Keratinocyte (primary cell): ENCODE results near the gene USP33. TPM values are rescaled to one million over a fixed set of nuclear protein-coding genes. Genes with fewer than 3 reads are reported as not detected.
"Not testable (repeated sequence)": the region's sequence is repeated elsewhere in the genome, so short reads cannot be mapped to it uniquely, and the experiment has no call there.

Source experiments
- DNase-seq: peaks from one replicate; pipeline ENCODE4 v3.0.0-alpha.2; 2011; ENCODE audit warnings: low read depth, missing footprints, low spot score
- FAIRE-seq: peaks from 2 replicates; lab custom pipeline; 2011; peaks lifted over from hg19 to GRCh38; lab: Jason Lieb, UNC
- H2AFZ ChIP-seq: 2 replicates; pipeline ENCODE4 v1.6.0; 2012; ENCODE audit warnings: low read length, control low read depth, inconsistent platforms; ENCODE audit not compliant: control insufficient read depth
- H3K27ac ChIP-seq: 2 replicates; pipeline ENCODE4 v1.5.1; 2011; ENCODE audit warnings: low read length; ENCODE audit not compliant: control insufficient read depth, insufficient read depth
- H3K27me3 ChIP-seq: 3 replicates; pipeline ENCODE4 v1.6.0; 2011; ENCODE audit warnings: low read length; ENCODE audit not compliant: control insufficient read depth, insufficient read depth; ENCODE audit errors: extremely low read depth
- H3K36me3 ChIP-seq, 2 experiments: 2 replicates in 1 of 2; 3 replicates in 1 of 2; pipeline ENCODE4 v1.5.1; 2011; ENCODE audit warnings: low read length in 2 of 2, mild to moderate bottlenecking in 1 of 2; ENCODE audit not compliant: control insufficient read depth in 2 of 2, insufficient read depth in 2 of 2; ENCODE audit errors: extremely low read depth in 1 of 2
- H3K4me1 ChIP-seq: 3 replicates; pipeline ENCODE4 v1.5.1; 2011; ENCODE audit warnings: low read length; ENCODE audit not compliant: control insufficient read depth, insufficient read depth; ENCODE audit errors: extremely low read depth
- H3K4me2 ChIP-seq: 3 replicates; pipeline ENCODE4 v1.6.0; 2011; ENCODE audit warnings: low read depth, low read length; ENCODE audit not compliant: control insufficient read depth, insufficient read depth; ENCODE audit errors: extremely low read depth
- H3K4me3 ChIP-seq, 3 experiments: fragments of 200-600 bp in 1 of 3; sonication (generic) in 1 of 3; 2 replicates in 2 of 3; 3 replicates in 1 of 3; pipeline ENCODE4 v1.5.1; 2011 to 2016; ENCODE audit warnings: low read length in 3 of 3, mild to moderate bottlenecking in 3 of 3, control low read depth in 2 of 3, inconsistent platforms in 1 of 3, low read depth in 1 of 3, mixed read lengths in 1 of 3, mixed run types in 1 of 3, moderate library complexity in 1 of 3; ENCODE audit not compliant: control insufficient read depth in 2 of 3, insufficient read depth in 2 of 3; ENCODE audit errors: extremely low read depth in 1 of 3
- H3K79me2 ChIP-seq: 2 replicates; pipeline ENCODE4 v1.6.0; 2012; ENCODE audit warnings: low read length; ENCODE audit not compliant: control insufficient read depth, insufficient read depth
- H3K9ac ChIP-seq: 3 replicates; pipeline ENCODE4 v1.6.0; 2011; ENCODE audit warnings: low read length; ENCODE audit not compliant: control insufficient read depth, insufficient read depth; ENCODE audit errors: extremely low read depth
- H3K9me1 ChIP-seq: 3 replicates; pipeline ENCODE4 v1.6.0; 2011; ENCODE audit warnings: low read length; ENCODE audit not compliant: control insufficient read depth, insufficient read depth; ENCODE audit errors: extremely low read depth
- H3K9me3 ChIP-seq: 2 replicates; pipeline ENCODE4 v1.5.1; 2012; ENCODE audit warnings: low read depth, low read length; ENCODE audit not compliant: control insufficient read depth
- H4K20me1 ChIP-seq: 3 replicates; pipeline ENCODE4 v1.6.0; 2011; ENCODE audit warnings: low read length; ENCODE audit not compliant: control insufficient read depth, insufficient read depth; ENCODE audit errors: extremely low read depth
- CTCF ChIP-seq, 3 experiments: IDR thresholded peaks in 1 of 3; conservative IDR thresholded peaks in 1 of 3; optimal IDR thresholded peaks in 1 of 3; 2 replicates in 2 of 3; 3 replicates in 1 of 3; pipeline versions ENCODE3 to v1.5.1; 2011; ENCODE audit warnings: low read length in 3 of 3, mild to moderate bottlenecking in 3 of 3, moderate library complexity in 2 of 3, control low read depth in 1 of 3, inconsistent platforms in 1 of 3; ENCODE audit not compliant: insufficient read depth in 2 of 3; ENCODE audit errors: extremely low read depth in 1 of 3
- EZH2 ChIP-seq: IDR thresholded peaks from one replicate; pipeline ENCODE4 v1.6.1; 2012; ENCODE audit warnings: inconsistent platforms, mild to moderate bottlenecking, low read length, moderate library complexity
- dilution Hi-C: fragments of 300-500 bp; cut with MboI; formaldehyde crosslinking; loops from one replicate; pipeline ENCODE4 v1.7.0; 2020; ENCODE audit warnings: low sequenced_read_pairs; ENCODE audit not compliant: extremely low pct_ligation_motif_present
- polyA plus RNA-seq, 5 experiments: library from polyadenylated mRNA; depleted of rRNA in 3 of 5; stranded (reverse) in 3 of 5; stranded (forward) in 1 of 5; unstranded in 1 of 5; fragments of >200 nt; gene quantifications; 1 replicate in 1 of 5; 2 replicates in 3 of 5; 3 replicates in 1 of 5; pipeline versions ENCODE4 v1.2.1 to v1.2.3, GENCODE V29; 2011 to 2012; ENCODE audit warnings: missing spikeins in 2 of 5, low read depth in 1 of 5, low replicate concordance in 1 of 5

USP33 gene
- polyA plus RNA-seq, 1 donor (not counting 4 experiments of a cell fraction or from before 2014, with no cell fraction given), result 52.0 TPM

- H3K4me3 ChIP-seq, result no peak overlapping the region
- no peaks in the 10 kb centered on the region for H4K20me1 ChIP-seq
- DNase-seq (no peak), FAIRE-seq (no peak)
- H2AFZ ChIP-seq, result no peak overlapping the region
- dilution Hi-C loops, result no loop called here
- TF ChIP-seq CTCF (optimal IDR thresholded peaks at IDR 0.05 in 1 of 3, IDR thresholded peaks at IDR 0.05 in 1 of 3, conservative IDR thresholded peaks at IDR 0.05 in 1 of 3; ENCODE audit: extremely low read depth in 1 of 3, insufficient read depth in 2 of 3, low read length in 3 of 3) (no peak), EZH2 (no peak)
- H3K79me2 ChIP-seq, result peaks cover 79% of the 10 kb centered on the region
- H3K9me3 ChIP-seq, result no peaks in the 10 kb centered on the region
- H3K9ac ChIP-seq, result no peak overlapping the region
- no peaks in the 10 kb centered on the region for H3K36me3 ChIP-seq
- H3K4me2 ChIP-seq, result no peak overlapping the region
- H3K4me1 ChIP-seq, result peaks cover 10% of the 10 kb centered on the region
- H3K27me3 ChIP-seq, result no peaks in the 10 kb centered on the region
- H3K27ac ChIP-seq, result no peak overlapping the region
- no peaks in the 10 kb centered on the region for H3K9me1 ChIP-seq
Measured at GRCh38 chr1:77756052-77756754, 3.4 kb downstream of the USP33 start.

- H3K27me3 ChIP-seq, DNase-seq, H3K9ac ChIP-seq, H3K4me3 ChIP-seq, H3K4me1 ChIP-seq, H3K4me2 ChIP-seq, dilution Hi-C loops, H3K9me1 ChIP-seq, H3K36me3 ChIP-seq, FAIRE-seq, H3K9me3 ChIP-seq, H2AFZ ChIP-seq, H3K27ac ChIP-seq, H4K20me1 ChIP-seq: not testable (repeated sequence)
- H3K79me2 ChIP-seq, result peaks cover 65% of the 10 kb centered on the region
Measured at GRCh38 chr1:77749489-77749888, 10.2 kb downstream of the USP33 start.

- H3K4me1 ChIP-seq, result no peaks in the 10 kb centered on the region
- H3K79me2 ChIP-seq, result peaks cover 44% of the 10 kb centered on the region
- FAIRE-seq, result no peak
- no peak for DNase-seq
- dilution Hi-C loops, result no loop called here
- H4K20me1 ChIP-seq, result no peaks in the 10 kb centered on the region
- H3K9me1 ChIP-seq, result no peaks in the 10 kb centered on the region
- no peak for TF ChIP-seq EZH2
- TF ChIP-seq CTCF (optimal IDR thresholded peaks at IDR 0.05 in 1 of 3, IDR thresholded peaks at IDR 0.05 in 1 of 3, conservative IDR thresholded peaks at IDR 0.05 in 1 of 3; ENCODE audit: extremely low read depth in 1 of 3, insufficient read depth in 2 of 3, low read length in 3 of 3), result peak in 2 of 3 experiments; percentile 16 to 44
- no peak overlapping the region for H3K4me3 ChIP-seq
- H3K27ac ChIP-seq, result no peak overlapping the region
- no peak overlapping the region for H2AFZ ChIP-seq
- H3K9me3 ChIP-seq, result no peaks in the 10 kb centered on the region
- no peak overlapping the region for H3K4me2 ChIP-seq
- no peak overlapping the region for H3K9ac ChIP-seq
- H3K27me3 ChIP-seq, result no peaks in the 10 kb centered on the region
- peaks cover 0 to 2% of the 10 kb centered on the region in 2 experiments for H3K36me3 ChIP-seq
Measured at GRCh38 chr1:77744576-77744975, 15.1 kb downstream of the USP33 start.
